HG03460 (cell line): ENCODE results near the gene ECEL1.
"Not testable (repeated sequence)": the region's sequence is repeated elsewhere in the genome, so short reads cannot be mapped to it uniquely, and the experiment has no call there.

Experiments used
- ATAC-seq: cut with Tn5 transposase; IDR thresholded peaks from one replicate; pipeline ENCODE4 v1.9.1; 2021; ENCODE audit not compliant: unreplicated experiment

Gene ECEL1, protein sequence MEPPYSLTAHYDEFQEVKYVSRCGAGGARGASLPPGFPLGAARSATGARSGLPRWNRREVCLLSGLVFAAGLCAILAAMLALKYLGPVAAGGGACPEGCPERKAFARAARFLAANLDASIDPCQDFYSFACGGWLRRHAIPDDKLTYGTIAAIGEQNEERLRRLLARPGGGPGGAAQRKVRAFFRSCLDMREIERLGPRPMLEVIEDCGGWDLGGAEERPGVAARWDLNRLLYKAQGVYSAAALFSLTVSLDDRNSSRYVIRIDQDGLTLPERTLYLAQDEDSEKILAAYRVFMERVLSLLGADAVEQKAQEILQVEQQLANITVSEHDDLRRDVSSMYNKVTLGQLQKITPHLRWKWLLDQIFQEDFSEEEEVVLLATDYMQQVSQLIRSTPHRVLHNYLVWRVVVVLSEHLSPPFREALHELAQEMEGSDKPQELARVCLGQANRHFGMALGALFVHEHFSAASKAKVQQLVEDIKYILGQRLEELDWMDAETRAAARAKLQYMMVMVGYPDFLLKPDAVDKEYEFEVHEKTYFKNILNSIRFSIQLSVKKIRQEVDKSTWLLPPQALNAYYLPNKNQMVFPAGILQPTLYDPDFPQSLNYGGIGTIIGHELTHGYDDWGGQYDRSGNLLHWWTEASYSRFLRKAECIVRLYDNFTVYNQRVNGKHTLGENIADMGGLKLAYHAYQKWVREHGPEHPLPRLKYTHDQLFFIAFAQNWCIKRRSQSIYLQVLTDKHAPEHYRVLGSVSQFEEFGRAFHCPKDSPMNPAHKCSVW

GRCh38 chr2:232487385-232488096, at the start of gene ECEL1:
ECEL1 (minus strand) TSS chr2:232487834; CDS start chr2:232486653, 1,181 bp downstream.
- no peak for ATAC-seq

GRCh38 chr2:232537079-232537478, 49.4 kb upstream of the ECEL1 start:
- ATAC-seq, result no peak

- no peak for ATAC-seq
Measured at GRCh38 chr2:232535761-232536530, 48.3 kb upstream of the ECEL1 start.

DNA sequence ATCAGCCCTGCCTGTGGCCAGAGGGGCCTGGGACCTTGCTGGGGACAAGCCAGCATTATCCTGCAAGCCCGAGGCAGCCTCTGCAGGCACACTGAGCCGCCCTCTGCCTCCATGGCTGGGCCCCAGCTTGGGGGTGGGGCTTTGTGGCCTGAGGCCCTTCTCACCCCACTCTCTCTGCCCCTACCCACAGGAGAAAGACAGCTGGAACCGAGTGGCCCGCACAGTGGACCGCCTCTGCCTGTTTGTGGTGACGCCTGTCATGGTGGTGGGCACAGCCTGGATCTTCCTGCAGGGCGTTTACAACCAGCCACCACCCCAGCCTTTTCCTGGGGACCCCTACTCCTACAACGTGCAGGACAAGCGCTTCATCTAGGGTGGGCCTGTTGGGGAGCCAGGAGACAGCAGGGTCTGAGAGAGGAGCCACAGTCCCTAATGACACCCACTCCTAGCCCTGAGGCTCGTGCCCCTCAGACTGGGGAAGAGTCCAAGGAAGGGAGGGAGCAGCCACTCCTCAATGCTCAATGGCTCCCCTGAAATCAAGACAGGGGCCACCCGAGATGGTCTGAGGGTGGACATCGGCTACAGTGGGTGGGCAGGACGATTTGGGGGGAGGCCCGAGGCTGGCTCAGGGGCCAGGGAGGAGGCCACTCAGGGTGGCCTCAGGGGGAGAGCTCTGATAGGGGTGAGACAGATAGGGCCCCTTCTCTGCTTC, 47.5 kb upstream of the ECEL1 start:
- no peak for ATAC-seq

DNA sequence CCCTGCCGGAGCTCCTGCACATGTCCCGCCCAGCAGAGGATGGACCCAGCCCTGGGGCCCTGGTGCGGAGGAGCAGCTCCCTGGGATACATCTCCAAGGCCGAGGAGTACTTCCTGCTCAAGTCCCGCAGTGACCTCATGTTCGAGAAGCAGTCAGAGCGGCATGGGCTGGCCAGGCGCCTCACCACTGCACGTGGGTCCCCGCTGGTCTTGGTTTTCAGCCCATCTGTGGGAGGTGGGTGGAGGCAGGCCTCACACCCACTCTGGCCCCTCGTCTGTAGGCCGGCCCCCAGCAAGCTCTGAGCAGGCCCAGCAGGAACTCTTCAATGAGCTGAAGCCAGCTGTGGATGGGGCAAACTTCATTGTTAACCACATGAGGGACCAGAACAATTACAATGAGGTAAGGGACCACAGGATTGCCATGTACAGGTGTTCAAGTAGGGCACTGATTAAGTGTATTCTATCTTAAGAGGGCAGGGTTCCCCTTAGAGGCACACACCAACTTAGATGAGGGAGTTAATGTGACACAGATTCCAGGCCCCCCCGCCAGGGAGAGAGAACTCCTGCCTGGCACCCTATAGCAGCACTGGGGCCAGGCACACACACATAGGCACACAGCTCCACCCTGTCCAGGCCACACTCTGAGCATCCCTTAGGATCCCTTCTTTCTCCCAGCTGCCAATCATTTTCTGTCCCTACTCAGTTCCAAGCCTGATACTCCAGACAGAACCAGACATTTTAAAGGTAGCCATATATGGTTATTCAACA, 46.5 kb upstream of the ECEL1 start:
- ATAC-seq, result no peak

- ATAC-seq, result not testable (repeated sequence)
Measured at GRCh38 chr2:232532821-232533220, 45.2 kb upstream of the ECEL1 start.

GRCh38 chr2:232532419-232532818, 44.8 kb upstream of the ECEL1 start:
- no peak for ATAC-seq

DNA sequence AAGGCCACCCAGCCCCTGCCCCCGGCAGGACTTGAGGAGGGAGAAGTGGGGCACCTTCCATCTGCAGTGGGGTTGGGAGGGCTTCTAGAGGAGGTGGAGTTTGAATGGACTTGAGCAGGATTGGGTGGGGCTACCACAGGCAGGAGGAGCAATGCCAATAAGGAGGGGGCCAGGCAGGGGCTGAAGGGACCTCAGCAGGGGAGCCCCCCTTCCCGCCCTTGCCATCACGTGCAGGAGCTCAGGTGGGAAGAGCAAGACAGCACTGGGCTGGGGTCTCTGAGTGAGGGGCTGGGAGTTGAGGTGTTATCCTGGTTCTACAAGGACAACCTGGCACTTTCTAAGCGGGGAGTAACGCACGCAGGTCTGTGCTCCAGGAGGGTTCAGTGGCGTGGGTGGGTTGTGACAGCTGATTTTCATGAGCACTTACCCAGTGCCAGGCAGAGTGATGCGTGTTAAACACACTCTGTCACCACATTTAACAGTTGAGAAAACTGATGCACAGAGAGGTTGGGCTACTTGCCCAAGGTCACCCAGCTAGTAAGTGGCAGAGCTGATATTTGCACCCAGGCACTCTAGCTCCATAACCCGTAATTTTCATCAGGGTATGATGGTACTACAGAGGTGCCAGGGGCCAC, 43.1 kb upstream of the ECEL1 start:
- ATAC-seq, result no peak

DNA sequence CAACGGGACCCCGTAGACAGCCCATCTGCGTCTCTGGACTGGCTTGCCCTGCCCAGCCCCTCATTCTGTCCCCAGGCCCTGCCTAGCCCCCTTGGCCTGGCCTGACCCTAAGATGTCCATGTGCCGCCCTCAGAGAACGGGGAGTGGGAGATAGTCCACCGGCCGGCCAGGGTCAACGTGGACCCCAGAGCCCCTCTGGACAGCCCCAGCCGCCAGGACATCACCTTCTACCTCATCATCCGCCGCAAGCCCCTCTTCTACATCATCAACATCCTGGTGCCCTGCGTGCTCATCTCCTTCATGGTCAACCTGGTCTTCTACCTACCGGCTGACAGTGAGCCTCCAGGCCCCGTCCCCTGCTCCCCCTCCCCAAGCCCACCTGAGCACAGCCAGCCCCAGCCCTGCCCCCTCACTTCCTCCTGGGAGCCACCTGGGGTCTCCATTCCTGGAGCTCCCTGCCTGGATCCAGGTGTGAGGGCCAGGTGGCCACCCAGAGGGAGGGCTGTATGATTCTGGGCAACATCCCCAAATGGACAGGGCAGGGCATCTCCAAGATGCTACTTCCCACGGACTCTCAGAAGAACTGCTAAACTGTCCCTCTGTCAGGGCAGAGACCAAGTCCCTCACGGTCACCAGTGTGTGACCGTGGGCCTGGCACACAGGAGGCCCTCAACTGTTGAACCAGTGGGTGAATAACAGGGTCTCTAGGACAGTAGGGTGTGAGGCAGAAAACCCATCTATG, 42.3 kb upstream of the ECEL1 start:
- no peak for ATAC-seq

GRCh38 chr2:232528746-232529460, 41.3 kb upstream of the ECEL1 start:
- ATAC-seq, result no peak

DNA sequence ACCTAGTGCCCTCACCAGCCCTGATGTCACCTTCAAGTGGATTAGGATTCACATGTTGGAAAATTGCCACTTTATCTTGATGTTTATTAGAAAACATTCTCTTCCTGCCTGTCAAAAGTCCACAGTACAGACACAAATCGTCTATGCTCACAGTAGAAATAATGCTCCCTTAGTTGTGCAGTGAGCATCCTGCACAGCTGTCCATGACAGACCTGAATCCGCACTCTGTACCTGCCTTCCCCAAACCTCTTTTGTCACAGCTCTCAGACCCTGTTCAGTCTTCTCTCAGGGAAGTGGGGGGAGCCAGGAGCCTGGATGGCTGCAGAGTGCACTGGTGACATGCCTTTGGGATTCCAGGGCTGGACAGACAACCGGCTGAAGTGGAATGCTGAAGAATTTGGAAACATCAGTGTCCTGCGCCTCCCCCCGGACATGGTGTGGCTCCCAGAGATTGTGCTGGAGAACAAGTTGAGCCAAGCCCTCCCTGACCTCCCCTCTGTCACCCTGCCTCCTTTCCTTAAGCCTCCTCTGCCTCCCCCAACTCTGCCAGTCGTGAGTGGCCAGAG, 40.4 kb upstream of the ECEL1 start:
- ATAC-seq, result no peak

DNA sequence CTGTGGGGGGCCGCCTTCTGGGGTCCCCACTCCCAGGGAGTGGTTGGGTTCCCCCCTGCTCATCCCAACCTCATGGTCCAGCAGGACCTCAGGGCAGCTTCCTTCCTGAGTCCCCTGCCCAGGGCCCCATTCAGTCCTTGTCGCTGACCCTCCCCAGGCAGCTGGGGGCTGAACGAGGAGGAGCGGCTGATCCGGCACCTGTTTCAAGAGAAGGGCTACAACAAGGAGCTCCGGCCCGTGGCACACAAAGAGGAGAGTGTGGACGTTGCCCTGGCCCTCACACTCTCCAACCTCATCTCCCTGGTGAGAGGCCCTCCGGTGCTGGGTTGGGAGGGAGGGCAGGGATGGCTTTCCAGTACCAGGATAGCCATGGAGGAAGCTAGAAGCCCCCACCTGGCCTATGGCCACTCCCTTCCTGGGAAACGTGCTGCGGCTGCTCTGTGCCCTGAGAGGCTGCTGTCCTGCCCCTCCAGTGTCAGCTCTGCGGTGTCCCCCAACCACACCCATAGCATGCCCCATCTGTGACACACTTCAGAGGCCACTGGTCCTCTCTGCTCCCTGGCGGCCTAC, 38.8 kb upstream of the ECEL1 start:
- ATAC-seq, result no peak

DNA sequence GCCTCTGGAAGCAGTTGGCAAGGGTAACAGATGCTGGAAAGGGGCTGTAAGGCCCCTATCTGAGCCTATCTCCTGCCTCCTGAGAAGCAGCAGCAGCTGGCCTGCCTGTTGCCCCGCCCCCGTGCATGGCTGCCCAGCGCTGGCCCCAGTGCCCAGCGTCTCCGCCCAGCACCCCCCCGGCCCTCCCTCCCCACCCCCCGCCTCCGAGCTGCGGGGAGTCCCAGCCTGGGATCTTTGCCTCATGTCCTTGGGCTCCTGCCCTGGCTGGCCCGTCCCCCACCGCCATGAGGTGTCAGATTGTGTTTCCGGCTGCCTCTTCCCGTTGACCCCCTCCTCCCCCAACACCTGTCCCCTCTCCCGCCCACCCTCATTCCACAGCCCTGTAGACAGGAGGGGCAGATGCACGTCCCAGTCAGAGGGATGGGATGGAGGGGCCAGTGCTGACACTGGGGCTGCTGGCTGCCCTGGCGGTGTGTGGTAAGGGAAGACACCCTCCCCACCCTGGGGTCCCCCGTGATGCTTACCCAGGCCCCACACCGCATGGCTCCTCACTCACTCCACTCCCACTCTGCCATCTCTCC, 38.2 kb upstream of the ECEL1 start, which contains the start of gene CHRND:
Gene CHRND, plus strand, starts transcription at position 370 of the 581 bp plus-strand sequence. Its CDS starts 56 bp downstream, at position 426.
- no peak for ATAC-seq

GRCh38 chr2:232525199-232525598, 37.6 kb upstream of the ECEL1 start:
- no peak for ATAC-seq

DNA sequence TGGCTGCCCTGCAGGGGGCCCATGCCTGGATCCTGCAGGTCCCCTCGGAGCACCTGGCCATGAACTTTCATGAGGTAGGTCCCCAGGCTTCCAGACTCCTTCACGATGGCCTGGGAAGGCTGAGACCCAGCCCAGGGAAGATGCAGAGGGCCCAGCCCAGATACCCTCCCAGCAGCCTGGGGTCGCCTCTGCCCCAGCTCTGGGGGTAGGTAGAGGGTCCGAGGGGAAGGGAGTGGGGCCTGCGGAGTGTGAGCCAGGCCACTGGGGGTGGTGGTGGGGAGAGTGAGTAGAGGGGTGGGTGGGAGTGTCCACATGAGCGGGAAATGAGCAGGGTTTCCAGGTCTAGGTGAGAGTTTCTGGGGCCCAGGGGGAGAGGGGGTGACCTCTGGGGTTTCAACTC, 37.1 kb upstream of the ECEL1 start:
- no peak for ATAC-seq
